ENCODE results near the gene RUBCNL.
A peak's percentile ranks its signal among the peaks of the same experiment; 100 is the strongest.

Gene RUBCNL

GRCh38 chr13:46388308-46388707 lies 1.3 kb upstream of the RUBCNL start:
- ChIA-PET POLR2A (no interaction called here), CTCF (no interaction called here)
- Histone ChIP-seq H3K36me3 (ENCODE audit: control insufficient read depth in 2 of 2, insufficient read depth in 1 of 2, low read length in 2 of 2) (no peaks in the 10 kb centered on the region), H3K9me3 (ENCODE audit: control insufficient read depth, insufficient read depth, low read depth, low read length) (no peaks in the 10 kb centered on the region), H3K4me3 (ENCODE audit: low read depth, low read length) (no peak overlapping the region), H3K4me1 (ENCODE audit: control insufficient read depth, insufficient read depth, low read length) (no peaks in the 10 kb centered on the region), H3K27ac (ENCODE audit: extremely low read depth, low read depth, low read length) (no peak overlapping the region)
- TF ChIP-seq GLI4 (tag by site-specific recombination; IDR thresholded peaks at IDR 0.05) = no peak
- 0 out of 2 replicates have a peak, but pooled peaks have one; percentile 17 for TF ChIP-seq ZNF473 (tag by site-specific recombination; IDR thresholded peaks at IDR 0.05)
- TF ChIP-seq ZNF366 (tag by site-specific recombination; conservative IDR thresholded peaks at IDR 0.05) = peak; percentile 91

- Histone ChIP-seq H3K27ac (ENCODE audit: extremely low read depth, low read depth, low read length) (no peak overlapping the region), H3K9me3 (ENCODE audit: control insufficient read depth, insufficient read depth, low read depth, low read length) (no peaks in the 10 kb centered on the region), H3K36me3 (ENCODE audit: control insufficient read depth in 2 of 2, insufficient read depth in 1 of 2, low read length in 2 of 2) (no peaks in the 10 kb centered on the region), H3K4me1 (ENCODE audit: control insufficient read depth, insufficient read depth, low read length) (no peaks in the 10 kb centered on the region), H3K4me3 (ENCODE audit: low read depth, low read length) (peak overlapping the region; percentile 50)
- CTCF ChIA-PET = no interaction called here
- TF ChIP-seq ZNF335 (tag by site-specific recombination; conservative IDR thresholded peaks at IDR 0.05) = peak; percentile 73
- 0 out of 2 replicates have a peak, but pooled peaks have one; percentile 48 for TF ChIP-seq ZNF76 (tag by site-specific recombination; IDR thresholded peaks at IDR 0.05; ENCODE audit: borderline replicate concordance, low read depth)
- no peak for TF ChIP-seq WT1 (tag by site-specific recombination; IDR thresholded peaks at IDR 0.05)
- TF ChIP-seq ZBTB8A (tag by site-specific recombination; IDR thresholded peaks at IDR 0.05) = peak; percentile 65
- POLR2A ChIA-PET = no interaction called here
Observed at GRCh38 chr13:46386392-46387063, 524 bp downstream of the RUBCNL start.

- TF ChIP-seq ZNF155 (tag by site-specific recombination; IDR thresholded peaks at IDR 0.05) (no peak), ZBTB10 (tag by site-specific recombination; IDR thresholded peaks at IDR 0.05) (no peak), ZNF670 (tag by site-specific recombination; IDR thresholded peaks at IDR 0.05; ENCODE audit: low read depth) (no peak), MEIS1 (CRISPR knock-in tag; IDR thresholded peaks at IDR 0.05; ENCODE audit: borderline replicate concordance) (no peak), GLI4 (tag by site-specific recombination; IDR thresholded peaks at IDR 0.05) (no peak), ZBTB20 (tag by site-specific recombination; IDR thresholded peaks at IDR 0.05) (no peak), HIC1 (tag by site-specific recombination; IDR thresholded peaks at IDR 0.05) (no peak), PATZ1 (tag by site-specific recombination; IDR thresholded peaks at IDR 0.05) (no peak)
- TF ChIP-seq, protein P1, sequence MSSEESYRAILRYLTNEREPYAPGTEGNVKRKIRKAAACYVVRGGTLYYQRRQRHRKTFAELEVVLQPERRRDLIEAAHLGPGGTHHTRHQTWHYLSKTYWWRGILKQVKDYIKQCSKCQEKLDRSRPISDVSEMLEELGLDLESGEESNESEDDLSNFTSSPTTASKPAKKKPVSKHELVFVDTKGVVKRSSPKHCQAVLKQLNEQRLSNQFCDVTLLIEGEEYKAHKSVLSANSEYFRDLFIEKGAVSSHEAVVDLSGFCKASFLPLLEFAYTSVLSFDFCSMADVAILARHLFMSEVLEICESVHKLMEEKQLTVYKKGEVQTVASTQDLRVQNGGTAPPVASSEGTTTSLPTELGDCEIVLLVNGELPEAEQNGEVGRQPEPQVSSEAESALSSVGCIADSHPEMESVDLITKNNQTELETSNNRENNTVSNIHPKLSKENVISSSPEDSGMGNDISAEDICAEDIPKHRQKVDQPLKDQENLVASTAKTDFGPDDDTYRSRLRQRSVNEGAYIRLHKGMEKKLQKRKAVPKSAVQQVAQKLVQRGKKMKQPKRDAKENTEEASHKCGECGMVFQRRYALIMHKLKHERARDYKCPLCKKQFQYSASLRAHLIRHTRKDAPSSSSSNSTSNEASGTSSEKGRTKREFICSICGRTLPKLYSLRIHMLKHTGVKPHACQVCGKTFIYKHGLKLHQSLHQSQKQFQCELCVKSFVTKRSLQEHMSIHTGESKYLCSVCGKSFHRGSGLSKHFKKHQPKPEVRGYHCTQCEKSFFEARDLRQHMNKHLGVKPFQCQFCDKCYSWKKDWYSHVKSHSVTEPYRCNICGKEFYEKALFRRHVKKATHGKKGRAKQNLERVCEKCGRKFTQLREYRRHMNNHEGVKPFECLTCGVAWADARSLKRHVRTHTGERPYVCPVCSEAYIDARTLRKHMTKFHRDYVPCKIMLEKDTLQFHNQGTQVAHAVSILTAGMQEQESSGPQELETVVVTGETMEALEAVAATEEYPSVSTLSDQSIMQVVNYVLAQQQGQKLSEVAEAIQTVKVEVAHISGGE (tag by site-specific recombination; conservative IDR thresholded peaks at IDR 0.05; ENCODE audit: low read depth) = no peak
- TF ChIP-seq, protein P2, sequence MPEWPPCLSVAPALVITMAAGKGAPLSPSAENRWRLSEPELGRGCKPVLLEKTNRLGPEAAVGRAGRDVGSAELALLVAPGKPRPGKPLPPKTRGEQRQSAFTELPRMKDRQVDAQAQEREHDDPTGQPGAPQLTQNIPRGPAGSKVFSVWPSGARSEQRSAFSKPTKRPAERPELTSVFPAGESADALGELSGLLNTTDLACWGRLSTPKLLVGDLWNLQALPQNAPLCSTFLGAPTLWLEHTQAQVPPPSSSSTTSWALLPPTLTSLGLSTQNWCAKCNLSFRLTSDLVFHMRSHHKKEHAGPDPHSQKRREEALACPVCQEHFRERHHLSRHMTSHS (tag by site-specific recombination; IDR thresholded peaks at IDR 0.05) = no peak
- TF ChIP-seq, protein P3, sequence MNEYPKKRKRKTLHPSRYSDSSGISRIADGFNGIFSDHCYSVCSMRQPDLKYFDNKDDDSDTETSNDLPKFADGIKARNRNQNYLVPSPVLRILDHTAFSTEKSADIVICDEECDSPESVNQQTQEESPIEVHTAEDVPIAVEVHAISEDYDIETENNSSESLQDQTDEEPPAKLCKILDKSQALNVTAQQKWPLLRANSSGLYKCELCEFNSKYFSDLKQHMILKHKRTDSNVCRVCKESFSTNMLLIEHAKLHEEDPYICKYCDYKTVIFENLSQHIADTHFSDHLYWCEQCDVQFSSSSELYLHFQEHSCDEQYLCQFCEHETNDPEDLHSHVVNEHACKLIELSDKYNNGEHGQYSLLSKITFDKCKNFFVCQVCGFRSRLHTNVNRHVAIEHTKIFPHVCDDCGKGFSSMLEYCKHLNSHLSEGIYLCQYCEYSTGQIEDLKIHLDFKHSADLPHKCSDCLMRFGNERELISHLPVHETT (tag by site-specific recombination; IDR thresholded peaks at IDR 0.05) = no peak
- no peak overlapping the region for H3K27ac ChIP-seq (ENCODE audit: extremely low read depth, low read depth, low read length)
- no peaks in the 10 kb centered on the region for H3K9me3 ChIP-seq (ENCODE audit: control insufficient read depth, insufficient read depth, low read depth, low read length)
- no peak overlapping the region for H3K4me3 ChIP-seq (ENCODE audit: low read depth, low read length)
- ChIA-PET POLR2A (no interaction called here), CTCF (no interaction called here)
- H3K4me1 ChIP-seq (ENCODE audit: control insufficient read depth, insufficient read depth, low read length) = no peaks in the 10 kb centered on the region
- no peaks in the 10 kb centered on the region for H3K36me3 ChIP-seq (ENCODE audit: control insufficient read depth in 2 of 2, insufficient read depth in 1 of 2, low read length in 2 of 2)
Observed at GRCh38 chr13:46385946-46386345, 1.1 kb downstream of the RUBCNL start.

All from HEK293 (cell line).